GM15510 (cell line): Measurements from ENCODE around the gene ECHS1.

Experiments used
- POLR2A ChIP-seq: IDR thresholded peaks from 3 replicates; pipeline ENCODE4 v1.6.1; 2011; ENCODE audit warnings: borderline replicate concordance; ENCODE audit not compliant: insufficient read length; ENCODE audit errors: extremely low read depth

The ECHS1 gene

GRCh38 chr10:133347710-133348517 is 25.2 kb downstream of the ECHS1 start:
- TF ChIP-seq POLR2A: no peak

- no peak for TF ChIP-seq POLR2A
These were observed 26.7 kb downstream of the ECHS1 start for GRCh38 chr10:133346413-133346812.

GRCh38 chr10:133344236-133344635 is 28.9 kb downstream of the ECHS1 start:
- no peak for TF ChIP-seq POLR2A

- TF ChIP-seq POLR2A: no peak
These were observed 29.6 kb downstream of the ECHS1 start for GRCh38 chr10:133343558-133343957.

DNA sequence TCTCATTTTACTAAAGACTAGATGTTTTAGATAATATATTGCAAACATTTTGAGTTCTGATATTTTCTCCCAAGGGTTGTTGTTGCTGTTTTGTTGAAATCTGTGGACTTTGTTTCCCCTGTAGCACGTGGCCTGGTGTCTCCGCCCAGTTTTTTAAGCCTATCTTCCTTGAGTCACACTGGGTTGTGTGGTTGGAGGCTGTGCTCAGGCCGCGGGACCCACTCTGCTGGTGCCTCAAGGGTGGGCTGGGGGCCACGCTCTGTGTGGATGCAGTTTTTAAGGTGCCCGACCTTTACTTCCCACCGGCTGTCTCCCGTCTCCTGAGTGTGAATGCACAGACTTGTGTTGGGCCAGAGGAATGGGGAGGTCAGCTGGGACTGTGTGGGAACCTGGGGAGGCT is 30.2 kb downstream of the ECHS1 start:
- TF ChIP-seq POLR2A: no peak

DNA sequence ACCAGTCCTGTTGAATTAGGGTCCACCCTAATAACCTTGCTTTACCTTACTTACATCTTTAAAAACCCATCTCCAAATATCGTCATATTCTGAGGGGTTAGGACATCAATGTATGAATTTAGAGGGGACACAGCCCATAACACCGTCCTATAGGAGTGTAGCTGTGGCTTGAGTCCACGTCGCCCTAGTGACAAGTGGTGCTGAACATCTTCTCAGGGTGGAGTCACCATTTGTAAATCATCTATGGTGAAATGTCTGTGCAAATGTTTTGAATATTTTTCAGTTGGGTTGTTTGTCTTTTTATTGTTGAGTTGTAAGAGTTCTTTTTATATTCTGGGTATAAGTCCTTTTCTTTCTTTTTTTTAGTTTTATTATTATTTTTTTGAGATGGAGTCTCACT is 31.2 kb downstream of the ECHS1 start:
- no peak for TF ChIP-seq POLR2A

- no peak for TF ChIP-seq POLR2A
These were observed 33.3 kb downstream of the ECHS1 start for GRCh38 chr10:133339708-133340380.

DNA sequence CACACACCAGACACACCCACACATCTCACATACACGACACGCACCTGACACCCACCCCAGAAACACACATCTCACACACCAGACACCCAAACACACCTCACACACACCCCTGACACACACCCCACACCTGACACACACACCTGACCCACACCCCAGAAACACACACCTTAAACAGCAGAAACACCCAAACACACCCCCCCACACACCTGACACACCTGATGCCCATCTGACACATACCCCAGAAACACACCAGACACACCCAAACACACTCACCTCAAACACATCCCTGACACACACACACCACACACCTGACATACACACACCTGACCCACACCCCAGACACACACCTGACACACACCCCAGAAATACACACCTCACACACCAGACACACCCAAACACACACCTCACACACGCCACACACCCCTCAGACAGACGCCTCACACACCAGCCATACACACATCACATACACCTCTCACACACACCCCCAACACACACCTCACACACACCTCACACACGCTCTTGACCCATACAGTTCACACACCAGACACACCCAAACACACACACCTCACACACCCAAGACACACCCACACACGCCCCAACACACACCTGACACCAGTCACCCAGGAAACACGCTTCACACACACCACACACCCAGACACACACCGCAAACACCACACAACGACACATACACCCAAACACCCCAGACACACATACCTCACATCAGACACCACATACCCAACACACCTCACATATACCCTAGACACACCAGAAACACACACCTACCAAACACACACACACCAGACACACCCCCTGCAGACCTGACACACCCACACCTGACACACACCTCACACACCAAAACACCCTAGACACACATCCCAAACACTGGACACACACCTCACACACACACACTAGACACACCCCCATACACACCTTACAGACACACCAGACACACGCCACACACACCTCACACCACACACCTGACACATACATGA is 34.8 kb downstream of the ECHS1 start:
- TF ChIP-seq POLR2A: no peak

DNA sequence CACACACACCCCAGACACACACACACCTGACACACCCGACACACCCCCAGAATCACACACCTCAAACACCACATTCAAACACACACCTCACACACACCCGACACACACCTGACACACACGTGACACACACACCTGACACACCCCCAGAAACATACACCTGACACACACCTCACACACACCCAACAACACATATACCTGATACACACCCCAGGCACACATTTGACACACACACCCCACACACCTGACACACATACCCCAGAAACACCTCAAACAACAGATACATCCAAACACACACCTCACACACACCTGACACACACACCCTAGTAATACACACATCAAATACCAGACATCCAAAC is 35.8 kb downstream of the ECHS1 start:
- TF ChIP-seq POLR2A: no peak

DNA sequence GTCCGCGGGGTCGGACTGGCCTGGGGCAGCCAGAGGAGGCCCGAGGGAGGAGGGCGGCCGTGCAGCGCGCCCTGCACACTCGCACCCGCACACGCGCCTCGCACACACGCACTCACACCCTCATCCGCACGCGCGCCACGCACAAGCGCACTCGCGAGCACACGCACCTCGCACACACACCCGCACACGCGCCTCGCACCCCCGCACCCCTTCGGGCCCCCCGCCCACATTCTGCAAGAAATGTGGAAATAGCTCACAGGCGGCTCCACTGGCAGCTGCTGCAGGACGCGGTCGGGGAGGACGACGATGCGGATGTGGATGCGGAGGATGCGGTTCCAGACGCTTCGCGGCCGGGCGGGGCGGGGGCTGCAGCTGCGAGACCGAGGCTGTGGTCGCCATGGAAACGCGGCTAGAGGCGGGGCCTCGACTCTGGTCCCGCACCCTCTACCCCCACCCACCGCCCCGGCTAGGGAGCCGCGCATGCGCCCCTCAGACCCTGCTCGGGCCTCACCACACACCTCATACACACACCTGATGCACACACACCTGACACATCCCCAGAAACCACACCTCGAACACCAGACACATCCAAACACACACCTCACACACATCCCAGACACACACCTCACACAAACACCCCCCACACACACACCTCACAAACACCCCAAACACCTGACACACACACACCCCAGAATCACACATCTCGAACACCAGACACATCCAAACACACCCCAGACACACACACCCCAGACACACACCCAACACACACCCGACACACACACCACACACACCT is 36.4 kb downstream of the ECHS1 start, which contains the start of gene CALY:
TSS of gene CALY (minus strand) at position 320 of the 793 bp plus-strand sequence. CDS start 7,907 bp downstream, outside the sequence.
- no peak for TF ChIP-seq POLR2A

GRCh38 chr10:133336118-133336576 is 37.0 kb downstream of the ECHS1 start:
- no peak for TF ChIP-seq POLR2A

- no peak for TF ChIP-seq POLR2A
These were observed 37.7 kb downstream of the ECHS1 start for GRCh38 chr10:133335246-133336117.
